RWPE2 (cell line): ENCODE measurements around the gene ALG12.

Experiments used
- ATAC-seq: fragments of 200-7000 bp; cut with Tn5 transposase; 3 replicates; pipeline ENCODE4 v1.9.1; 2021; ENCODE audit warnings: low read depth
- DNase-seq: peaks from one replicate; pipeline ENCODE4 v3.0.0-alpha.2; 2020; ENCODE audit warnings: low spot score
- H3K27ac ChIP-seq: fragments of 450-650 bp; 2 replicates; pipeline ENCODE4 v1.5.1; 2017; ENCODE audit warnings: mild to moderate bottlenecking; ENCODE audit not compliant: poor library complexity, severe bottlenecking
- H3K27me3 ChIP-seq: fragments of 250-450 bp; sonication (Bioruptor Pico); 2 replicates; pipeline ENCODE4 v1.5.1; 2021; ENCODE audit warnings: mild to moderate bottlenecking, moderate library complexity; ENCODE audit not compliant: insufficient read depth, poor library complexity, severe bottlenecking
- H3K36me3 ChIP-seq: fragments of 250-450 bp; sonication (Bioruptor Pico); 2 replicates; pipeline ENCODE4 v1.5.1; 2020; ENCODE audit warnings: low read depth, mild to moderate bottlenecking, moderate library complexity
- H3K4me1 ChIP-seq: fragments of 250-450 bp; sonication (Bioruptor Pico); 2 replicates; pipeline ENCODE4 v1.5.1; 2021; ENCODE audit warnings: mild to moderate bottlenecking, moderate library complexity; ENCODE audit not compliant: insufficient read depth, poor library complexity, severe bottlenecking
- H3K4me3 ChIP-seq: fragments of 250-450 bp; sonication (Bioruptor Pico); 2 replicates; pipeline ENCODE4 v1.5.1; 2021; ENCODE audit warnings: mild to moderate bottlenecking, moderate library complexity; ENCODE audit not compliant: severe bottlenecking
- H3K9me3 ChIP-seq: fragments of 250-450 bp; sonication (Bioruptor Pico); 2 replicates; pipeline ENCODE4 v1.5.1; 2021; ENCODE audit warnings: mild to moderate bottlenecking, moderate library complexity; ENCODE audit not compliant: severe bottlenecking
- CTCF ChIP-seq: fragments of 450-650 bp; IDR thresholded peaks from one replicate; pipeline ENCODE4 v1.5.1; 2017; ENCODE audit warnings: mild to moderate bottlenecking, moderate library complexity; ENCODE audit not compliant: poor library complexity, severe bottlenecking

ALG12 gene

GRCh38 chr22:49924113-49924833 lies 6.0 kb upstream of the ALG12 start:
- Histone ChIP-seq H3K9me3 (no peaks in the 10 kb centered on the region), H3K36me3 (peaks cover 23% of the 10 kb centered on the region), H3K4me3 (no peak overlapping the region), H3K27ac (no peak overlapping the region), H3K4me1 (no peaks in the 10 kb centered on the region), H3K27me3 (no peaks in the 10 kb centered on the region)
- ATAC-seq (no peak), DNase-seq (peak; percentile 63)
- TF ChIP-seq CTCF, result no peak

DNA sequence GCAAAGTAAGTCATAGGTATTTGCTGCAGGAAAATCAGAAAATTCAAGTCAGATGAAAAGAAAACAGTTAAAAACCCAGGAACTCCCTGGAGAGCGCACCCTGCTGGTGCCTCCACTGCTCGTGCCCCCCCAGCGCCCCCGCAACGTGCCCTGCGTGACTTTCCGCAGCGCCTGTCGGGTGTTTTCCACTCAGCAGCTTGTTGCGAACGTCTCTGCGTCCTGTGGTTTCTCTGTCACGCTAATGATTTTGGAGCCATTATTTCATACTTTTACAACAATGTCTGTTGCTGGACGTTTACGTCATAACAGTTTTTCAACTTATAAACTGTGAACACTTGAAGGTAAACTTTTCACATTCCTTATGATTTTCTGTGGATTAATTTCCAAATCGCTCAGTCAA lies 5.2 kb upstream of the ALG12 start:
- Histone ChIP-seq H3K36me3 (peaks cover 23% of the 10 kb centered on the region), H3K9me3 (no peaks in the 10 kb centered on the region), H3K27me3 (no peaks in the 10 kb centered on the region), H3K4me3 (no peak overlapping the region), H3K4me1 (no peaks in the 10 kb centered on the region), H3K27ac (no peak overlapping the region)
- no peak for DNase-seq
- no peak for ATAC-seq
- TF ChIP-seq CTCF, result peak; percentile 24

GRCh38 chr22:49922926-49923325 lies 4.7 kb upstream of the ALG12 start:
- H3K27ac ChIP-seq, result no peak overlapping the region

DNA sequence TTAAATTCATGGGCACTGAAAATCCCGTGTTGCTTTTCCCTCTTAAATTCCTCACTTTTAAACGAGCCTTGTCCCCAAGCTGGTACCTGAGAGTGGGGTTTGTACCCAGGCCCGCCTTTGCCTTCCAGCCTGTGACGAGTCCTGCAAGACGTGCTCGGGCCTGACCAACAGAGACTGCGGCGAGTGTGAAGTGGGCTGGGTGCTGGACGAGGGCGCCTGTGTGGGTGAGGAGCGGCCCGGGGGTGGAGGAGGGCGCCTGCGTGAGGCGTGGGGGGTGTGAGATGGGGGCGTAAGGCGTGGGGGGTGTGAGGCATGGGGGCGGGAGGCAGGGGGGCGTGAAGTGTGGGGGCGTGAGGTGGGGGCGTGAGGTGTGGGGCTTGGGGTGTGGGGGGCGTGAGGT lies 4.2 kb upstream of the ALG12 start:
- no peak overlapping the region for H3K27ac ChIP-seq
- H3K9me3 ChIP-seq, result no peaks in the 10 kb centered on the region
- peaks cover 23% of the 10 kb centered on the region for H3K36me3 ChIP-seq
- no peaks in the 10 kb centered on the region for H3K27me3 ChIP-seq
- H3K4me3 ChIP-seq, result no peak overlapping the region
- peak; percentile 71 for DNase-seq
- no peak for TF ChIP-seq CTCF
- H3K4me1 ChIP-seq, result no peaks in the 10 kb centered on the region
- no peak for ATAC-seq

More at GRCh38 chr22:49922926-49923325, 4.7 kb upstream of the ALG12 start:
- TF ChIP-seq CTCF, result no peak
- DNase-seq (peak; percentile 56), ATAC-seq (no peak)
- no peak overlapping the region for H3K4me3 ChIP-seq
- H3K36me3 ChIP-seq, result peaks cover 23% of the 10 kb centered on the region
- no peaks in the 10 kb centered on the region for H3K4me1 ChIP-seq
- no peaks in the 10 kb centered on the region for H3K27me3 ChIP-seq
- no peaks in the 10 kb centered on the region for H3K9me3 ChIP-seq
